Thoracic aorta (tissue), 2 donors: ENCODE measurements around the gene TPTE2. TPM values are rescaled to one million over a fixed set of nuclear protein-coding genes. Genes with fewer than 3 reads are reported as not detected.
"Not testable (repeated sequence)": the region's sequence is repeated elsewhere in the genome, so short reads cannot be mapped to it uniquely, and the experiment has no call there.

Source experiments
- ATAC-seq: fragments of 150-250 bp; one replicate; pipeline ENCODE4 v1.8.0; 2017; ENCODE audit warnings: low read depth; ENCODE audit not compliant: insufficient number of reproducible peaks, low FRiP score
- DNase-seq: peaks from one replicate; pipeline ENCODE4 v3.0.0-alpha.2; 2020; ENCODE audit warnings: low spot score
- H3K27ac ChIP-seq, 2 donors: fragments of 200-600 bp; sonication (generic); 1 replicate in 1 of 2; 2 replicates in 1 of 2; pipeline ENCODE4 v1.5.1; 2016; ENCODE audit warnings: mild to moderate bottlenecking in 2 of 2, moderate library complexity in 2 of 2
- H3K27me3 ChIP-seq: fragments of 200-600 bp; sonication (generic); replicated peaks from 2 replicates; pipeline ENCODE4 v1.6.0; 2016; ENCODE audit warnings: mild to moderate bottlenecking; ENCODE audit not compliant: insufficient read depth
- H3K36me3 ChIP-seq: fragments of 200-600 bp; sonication (generic); one replicate; pipeline ENCODE4 v1.5.1; 2016
- H3K4me1 ChIP-seq, 2 donors: fragments of 200-600 bp; sonication (generic); 1 replicate in 1 of 2; 2 replicates in 1 of 2; pipeline versions ENCODE4 v1.5.1 to v1.6.0; 2016; ENCODE audit warnings: low read depth in 2 of 2, mild to moderate bottlenecking in 1 of 2; ENCODE audit not compliant: control insufficient read depth in 1 of 2
- H3K4me3 ChIP-seq: fragments of 200-600 bp; sonication (generic); 2 replicates; pipeline ENCODE4 v1.5.1; 2016; ENCODE audit warnings: mild to moderate bottlenecking
- H3K9me3 ChIP-seq: fragments of 200-600 bp; sonication (generic); 2 replicates; pipeline ENCODE4 v1.5.1; 2016
- CTCF ChIP-seq: fragments of 200-600 bp; sonication (generic); IDR thresholded peaks from one replicate; pipeline ENCODE4 v1.5.1; 2019; ENCODE audit warnings: antibody characterized with exemption
- total RNA-seq, 2 donors: library from RNA; depleted of rRNA; stranded (reverse); fragments of >200 nt; gene quantifications; one replicate each; pipeline versions ENCODE4 v1.1.0 to v1.2.3, GENCODE V29; 2016

TPTE2 gene
- total RNA-seq, 2 donors from 2014 or later: not detected

- H3K27ac ChIP-seq, H3K27me3 ChIP-seq, DNase-seq, H3K9me3 ChIP-seq, H3K36me3 ChIP-seq, H3K4me1 ChIP-seq, ATAC-seq, H3K4me3 ChIP-seq: not testable (repeated sequence)
These were observed 122.2 kb downstream of the TPTE2 start for GRCh38 chr13:19439056-19439686.

DNA sequence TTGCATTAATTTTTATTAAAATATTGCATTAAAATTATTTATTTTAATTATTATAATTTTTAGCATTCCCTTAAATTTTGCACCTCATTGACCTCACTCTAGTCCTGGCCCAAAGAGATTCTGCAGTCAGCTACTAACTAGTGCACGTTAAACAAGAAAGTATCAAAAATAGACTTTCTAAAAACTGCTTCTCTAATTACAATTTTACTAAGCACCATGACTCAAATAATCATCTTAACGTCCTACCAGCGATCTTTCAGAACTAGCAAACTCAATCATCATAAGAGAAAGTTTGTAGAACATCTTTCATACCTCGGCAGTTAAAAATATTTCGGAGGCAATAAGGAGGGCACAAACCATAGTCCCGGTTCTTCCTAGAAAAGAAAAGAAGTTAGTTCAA is 123.6 kb downstream of the TPTE2 start:
- H3K9me3 ChIP-seq, H3K27ac ChIP-seq, H3K4me3 ChIP-seq, DNase-seq, H3K4me1 ChIP-seq, H3K27me3 ChIP-seq, H3K36me3 ChIP-seq, ATAC-seq: not testable (repeated sequence)

DNA sequence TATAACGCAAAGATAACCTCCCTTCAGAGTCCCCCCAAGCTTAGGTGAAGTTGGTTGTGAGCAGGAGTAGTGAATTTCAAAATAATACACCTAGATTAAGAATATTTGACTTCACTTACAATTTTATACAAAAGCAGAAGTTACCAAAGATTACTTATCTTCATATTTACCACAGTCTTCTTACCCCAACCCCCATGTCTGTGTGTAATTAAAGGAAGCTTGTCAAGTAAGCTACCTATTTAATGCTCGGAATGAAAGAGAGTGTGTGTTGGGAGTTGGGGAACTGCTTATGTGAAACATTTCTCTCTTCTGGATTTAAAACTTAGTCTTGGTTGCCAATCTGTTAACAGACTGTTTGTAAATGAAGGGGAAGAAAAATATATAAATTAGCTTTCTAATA is 139.1 kb downstream of the TPTE2 start:
- not testable (repeated sequence) for H3K4me1 ChIP-seq, H3K27ac ChIP-seq, ATAC-seq, H3K9me3 ChIP-seq, H3K27me3 ChIP-seq, H3K36me3 ChIP-seq, DNase-seq, H3K4me3 ChIP-seq

DNA sequence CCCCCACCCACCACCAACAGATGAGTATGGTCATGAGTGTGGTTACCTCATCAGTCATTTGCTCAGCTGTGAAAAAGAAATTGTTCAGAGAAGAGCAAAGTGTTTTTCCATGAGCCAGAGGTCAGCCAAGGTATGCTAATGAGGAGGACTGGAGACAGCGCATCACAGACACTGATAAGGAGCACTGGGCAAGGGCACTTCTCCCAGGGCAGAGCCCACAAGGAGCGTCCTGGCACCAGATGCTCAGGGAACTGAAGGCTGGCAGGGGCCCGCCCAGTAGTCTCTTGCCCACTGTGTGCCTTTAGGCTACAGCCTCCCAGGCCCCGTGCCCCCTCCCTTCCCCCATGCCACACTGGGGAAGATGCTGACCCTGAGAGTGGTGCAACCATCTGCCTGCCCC is 148.8 kb downstream of the TPTE2 start:
- DNase-seq, ATAC-seq, H3K27me3 ChIP-seq, H3K9me3 ChIP-seq, H3K27ac ChIP-seq, H3K4me1 ChIP-seq, H3K4me3 ChIP-seq, H3K36me3 ChIP-seq: not testable (repeated sequence)

DNA sequence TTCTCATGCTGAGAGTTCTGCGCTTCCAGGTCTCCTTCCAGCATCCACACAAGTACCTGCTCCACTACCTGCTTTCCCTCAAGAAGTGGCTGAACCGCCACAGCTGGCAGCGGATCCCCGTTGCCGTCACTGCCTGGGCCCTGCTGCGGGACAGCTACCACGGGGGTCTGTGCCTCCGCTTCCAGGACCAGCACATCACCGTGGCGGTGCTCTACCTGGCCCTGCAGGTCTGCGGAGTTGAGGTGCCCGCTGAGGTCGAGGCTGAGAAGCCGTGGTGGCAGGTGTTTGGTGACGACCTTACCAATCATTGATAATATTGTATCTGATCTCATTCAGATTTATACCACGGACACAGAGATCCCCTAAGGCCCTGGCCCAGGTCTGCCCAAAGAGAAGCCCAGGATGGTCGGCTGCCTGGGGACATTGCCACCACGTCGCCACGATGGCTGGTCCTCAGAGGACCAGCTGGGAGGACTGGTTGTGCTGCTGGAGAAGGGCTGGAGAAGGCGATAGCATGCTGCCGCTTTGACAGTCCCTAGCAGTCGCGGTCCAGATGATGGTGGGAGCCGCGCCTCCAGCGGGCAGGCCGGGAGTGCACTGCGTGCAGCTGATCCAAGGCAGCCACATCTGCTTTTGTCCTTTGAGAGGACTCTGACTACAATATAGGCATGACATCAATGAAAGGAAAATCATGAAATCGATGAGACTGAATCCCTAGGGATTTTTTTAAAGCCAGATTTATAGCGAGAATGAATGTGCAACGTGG is 178.4 kb downstream of the TPTE2 start:
- not testable (repeated sequence) for H3K4me1 ChIP-seq, ATAC-seq, H3K4me3 ChIP-seq, H3K27me3 ChIP-seq, H3K27ac ChIP-seq, H3K36me3 ChIP-seq, H3K9me3 ChIP-seq, DNase-seq

- Histone ChIP-seq H3K9me3 (no peaks in the 10 kb centered on the region), H3K27me3 (no peaks in the 10 kb centered on the region), H3K27ac (no peak overlapping the region), H3K4me3 (no peak overlapping the region), H3K4me1 (no peaks in the 10 kb centered on the region), H3K36me3 (no peaks in the 10 kb centered on the region)
- DNase-seq (no peak), ATAC-seq (no peak)
- TF ChIP-seq CTCF: no peak
These were observed 179.2 kb downstream of the TPTE2 start for GRCh38 chr13:19382111-19382510.

Other genes with a start within 250 kb of the TPTE2 start
- 10 to 100 TPM; 24.8 to 56.3 TPM for gene MPHOSPH8, start 72.1 kb upstream of the TPTE2 start, total RNA-seq
- gene PSPC1, start 221.4 kb upstream of the TPTE2 start, total RNA-seq: 10 to 100 TPM; 60.1 to 80.7 TPM